Measurements from ENCODE around the gene FREM3. TPM values are rescaled to one million over a fixed set of nuclear protein-coding genes. Genes with fewer than 3 reads are reported as not detected.
"Not testable (repeated sequence)": the region's sequence is repeated elsewhere in the genome, so short reads cannot be mapped to it uniquely, and the experiment has no call there.

Gene FREM3
- total and polyA plus RNA-seq, 3 donors from 2014 or later = 0.06 to 0.42 (median 0.08) TPM

- WGBS, 2 donors = 70 to 94% methylated on average over 1 of the region's 1 CpG
- Histone ChIP-seq H3K4me1 (no peaks in the 10 kb centered on the region), H3K36me3 (ENCODE audit: low read depth, missing control alignments) (no peaks in the 10 kb centered on the region), H3K9me3 (no peaks in the 10 kb centered on the region), H3K27me3 (no peaks in the 10 kb centered on the region), H3K4me3 (no peak overlapping the region), H3K27ac (no peak overlapping the region)
- DNase-seq = no peak
- TF ChIP-seq POLR2A (IDR thresholded peaks at IDR 0.05) (no peak), CTCF (IDR thresholded peaks at IDR 0.05) (no peak)
- intact Hi-C loops (cut with DNase I; ENCODE audit: low total_unique reads) = no loop called here
Measured at GRCh38 chr4:143736861-143737260, 36.4 kb upstream of the FREM3 start.

GRCh38 chr4:143736061-143736460 lies 35.6 kb upstream of the FREM3 start:
- intact Hi-C loops (cut with DNase I; ENCODE audit: low total_unique reads) = not testable (repeated sequence)
- WGBS, 2 donors = 60 to 77% methylated on average over 6 of the region's 6 CpGs

GRCh38 chr4:143728166-143728565 lies 27.7 kb upstream of the FREM3 start:
- intact Hi-C loops (cut with DNase I; ENCODE audit: low total_unique reads) = no loop called here
- Histone ChIP-seq H3K27ac (no peak overlapping the region), H3K9me3 (no peaks in the 10 kb centered on the region), H3K27me3 (no peaks in the 10 kb centered on the region), H3K4me1 (no peaks in the 10 kb centered on the region), H3K4me3 (no peak overlapping the region), H3K36me3 (ENCODE audit: low read depth, missing control alignments) (no peaks in the 10 kb centered on the region)
- 47 to 51% methylated on average over 3 of the region's 3 CpGs for WGBS, 2 donors
- TF ChIP-seq CTCF (IDR thresholded peaks at IDR 0.05) (no peak), POLR2A (IDR thresholded peaks at IDR 0.05) (no peak)
- DNase-seq = no peak

More at GRCh38 chr4:143736061-143736460, 35.6 kb upstream of the FREM3 start:
- not testable (repeated sequence) for H3K27me3 ChIP-seq; H3K36me3 ChIP-seq (ENCODE audit: low read depth, missing control alignments); H3K4me3 ChIP-seq; DNase-seq; H3K4me1 ChIP-seq; H3K27ac ChIP-seq; H3K9me3 ChIP-seq

- Histone ChIP-seq H3K9me3 (no peaks in the 10 kb centered on the region), H3K4me1 (no peaks in the 10 kb centered on the region), H3K27me3 (no peaks in the 10 kb centered on the region), H3K36me3 (ENCODE audit: low read depth, missing control alignments) (no peaks in the 10 kb centered on the region), H3K4me3 (no peak overlapping the region), H3K27ac (no peak overlapping the region)
- WGBS, 2 donors = 88 to 93% methylated on average over 1 of the region's 1 CpG
- intact Hi-C loops (cut with DNase I; ENCODE audit: low total_unique reads) = no loop called here
- DNase-seq = no peak
- TF ChIP-seq CTCF (IDR thresholded peaks at IDR 0.05) = no peak
Measured at GRCh38 chr4:143726714-143727113, 26.2 kb upstream of the FREM3 start.

GRCh38 chr4:143721317-143721716 lies 20.8 kb upstream of the FREM3 start:
- Histone ChIP-seq H3K27me3 (no peaks in the 10 kb centered on the region), H3K27ac (no peak overlapping the region), H3K9me3 (no peaks in the 10 kb centered on the region), H3K4me3 (no peak overlapping the region), H3K36me3 (ENCODE audit: low read depth, missing control alignments) (no peaks in the 10 kb centered on the region), H3K4me1 (no peaks in the 10 kb centered on the region)
- TF ChIP-seq POLR2A (IDR thresholded peaks at IDR 0.05) (no peak), CTCF (IDR thresholded peaks at IDR 0.05) (no peak)
- no peak for DNase-seq
- intact Hi-C loops (cut with DNase I; ENCODE audit: low total_unique reads) = no loop called here
- 87 to 91% methylated on average over 1 of the region's 1 CpG for WGBS, 2 donors

- H3K27me3 ChIP-seq; H3K9me3 ChIP-seq; intact Hi-C loops (cut with DNase I; ENCODE audit: low total_unique reads); H3K36me3 ChIP-seq (ENCODE audit: low read depth, missing control alignments); DNase-seq; H3K4me1 ChIP-seq; H3K4me3 ChIP-seq; H3K27ac ChIP-seq: not testable (repeated sequence)
- no CpG with 5 or more reads among the region's 1 CpG for WGBS, 2 donors
Measured at GRCh38 chr4:143718748-143719147, 18.3 kb upstream of the FREM3 start.

Measured in testis (tissue), 3 donors.